ENCODE results near the gene TBX15.

- TF ChIP-seq POLR2A (IDR thresholded peaks at IDR 0.05) (no peak), CTCF (IDR thresholded peaks at IDR 0.05) (no peak), POLR2AphosphoS5 (IDR thresholded peaks at IDR 0.05) (no peak)
Observed at GRCh38 chr1:118859999-118860398, 128.1 kb downstream of the TBX15 start.
